Lower leg skin (tissue), 3 donors: Measurements from ENCODE around the gene BCAS1.

Experiments
- CTCF ChIP-seq, 3 donors: fragments of 450-650 bp; IDR thresholded peaks; one replicate each; pipeline ENCODE4 v1.5.1; 2016; ENCODE audit warnings: antibody characterized with exemption in 3 of 3, mild to moderate bottlenecking in 3 of 3, moderate library complexity in 2 of 3
- POLR2A ChIP-seq, 2 donors: fragments of 450-650 bp; IDR thresholded peaks; one replicate each; pipeline ENCODE4 v1.6.1; 2016 to 2017; ENCODE audit warnings: antibody characterized with exemption in 2 of 2, mild to moderate bottlenecking in 1 of 2, moderate library complexity in 1 of 2

GRCh38 chr20:53950578-53950977 is 119.8 kb downstream of the BCAS1 start:
- TF ChIP-seq CTCF (IDR thresholded peaks at IDR 0.05) (no peak), POLR2A (IDR thresholded peaks at IDR 0.05) (no peak)
